Caco-2 (cell line): ENCODE measurements around the gene JSRP1. TPM values are rescaled to one million over a fixed set of nuclear protein-coding genes. Genes with fewer than 3 reads are reported as not detected.
A peak's percentile ranks its signal among the peaks of the same experiment; 100 is the strongest.

Experiments
- BruUV-seq: library from RNA; stranded (reverse); fragments of 400-500 nt; replicated peaks from 2 replicates; lab custom pipeline; 2021; lab: Mats Ljungman, UMichigan
- CTCF ChIA-PET: fragments of 300-600 bp; sonication (Branson Sonifier 250); formaldehyde crosslinking; loops from one replicate; lab custom pipeline; 2022; ENCODE audit warnings: antibody characterized with exemption; lab: Charles Lee
- POLR2A ChIA-PET: fragments of 300-600 bp; sonication (Branson Sonifier 250); formaldehyde crosslinking; loops from one replicate; lab custom pipeline; 2022; ENCODE audit warnings: antibody characterized with exemption; lab: Charles Lee
- DNase-seq, 2 experiments: peaks; one replicate each; pipeline versions ENCODE4 v3.0.0 to v3.0.0-alpha.2; 2020 to 2022
- H3K27me3 ChIP-seq: replicated peaks from 2 replicates; pipeline ENCODE4 v1.6.0; 2011; ENCODE audit warnings: low read length; ENCODE audit not compliant: control insufficient read depth, insufficient read depth
- H3K36me3 ChIP-seq: 2 replicates; pipeline ENCODE4 v1.5.1; 2011; ENCODE audit warnings: low read length; ENCODE audit not compliant: control insufficient read depth, insufficient read depth
- H3K4me1 ChIP-seq: fragments of 250-450 bp; sonication (Bioruptor Pico); 2 replicates; pipeline ENCODE4 v1.5.1; 2020; ENCODE audit warnings: mild to moderate bottlenecking
- H3K4me3 ChIP-seq: 2 replicates; pipeline ENCODE4 v1.5.1; 2011; ENCODE audit warnings: low read depth, mild to moderate bottlenecking, control low read depth, low read length
- H3K9me3 ChIP-seq: fragments of 250-450 bp; sonication (Bioruptor Pico); 2 replicates; pipeline ENCODE4 v1.5.1; 2020; ENCODE audit warnings: mild to moderate bottlenecking, moderate library complexity
- H3K27ac Mint-ChIP-seq: one replicate; pipeline ENCODE4 v1.8.0; 2022; ENCODE audit warnings: mixed read lengths; ENCODE audit not compliant: unreplicated experiment
- H3K27me3 Mint-ChIP-seq: one replicate; pipeline ENCODE4 v1.8.0; 2022; ENCODE audit warnings: mixed read lengths; ENCODE audit not compliant: insufficient read depth, unreplicated experiment
- H3K36me3 Mint-ChIP-seq: one replicate; pipeline ENCODE4 v1.8.0; 2022; ENCODE audit warnings: mild to moderate bottlenecking, mixed read lengths; ENCODE audit not compliant: insufficient read depth, unreplicated experiment
- H3K4me1 Mint-ChIP-seq: one replicate; pipeline ENCODE4 v1.8.0; 2022; ENCODE audit warnings: low read depth, mixed read lengths; ENCODE audit not compliant: unreplicated experiment
- H3K4me3 Mint-ChIP-seq: one replicate; pipeline ENCODE4 v1.8.0; 2022; ENCODE audit warnings: mild to moderate bottlenecking, moderate library complexity, mixed read lengths; ENCODE audit not compliant: unreplicated experiment
- H3K9me3 Mint-ChIP-seq: one replicate; pipeline ENCODE4 v1.8.0; 2022; ENCODE audit warnings: mixed read lengths; ENCODE audit not compliant: unreplicated experiment
- intact Hi-C: fragments of 100-400 bp; cut with micrococcal nuclease; formaldehyde crosslinking; loops from one replicate; pipeline ENCODE4 v1.10.0; 2022; ENCODE audit not compliant: unreplicated experiment
- total RNA-seq: library from RNA; stranded (reverse); gene quantifications from 2 replicates; pipeline ENCODE4 v1.2.3, GENCODE V29; 2022
- TF ChIP-seq, protein P1 (sequence below), 2 experiments: fragments of 200-600 bp in 1 of 2; IDR thresholded peaks; 1 replicate in 1 of 2; 2 replicates in 1 of 2; pipeline versions ENCODE4 v1.5.1 to v1.8.0; 2011 to 2022; ENCODE audit warnings: antibody characterized with exemption in 1 of 2, control low read depth in 1 of 2, inconsistent platforms in 1 of 2, low read depth in 1 of 2, low read length in 1 of 2, mild to moderate bottlenecking in 1 of 2, moderate library complexity in 1 of 2; ENCODE audit not compliant: insufficient read depth in 1 of 2, severe bottlenecking in 1 of 2, unreplicated experiment in 1 of 2

JSRP1 gene
- total RNA-seq, 1 experiment from 2014 or later: not detected

DNA sequence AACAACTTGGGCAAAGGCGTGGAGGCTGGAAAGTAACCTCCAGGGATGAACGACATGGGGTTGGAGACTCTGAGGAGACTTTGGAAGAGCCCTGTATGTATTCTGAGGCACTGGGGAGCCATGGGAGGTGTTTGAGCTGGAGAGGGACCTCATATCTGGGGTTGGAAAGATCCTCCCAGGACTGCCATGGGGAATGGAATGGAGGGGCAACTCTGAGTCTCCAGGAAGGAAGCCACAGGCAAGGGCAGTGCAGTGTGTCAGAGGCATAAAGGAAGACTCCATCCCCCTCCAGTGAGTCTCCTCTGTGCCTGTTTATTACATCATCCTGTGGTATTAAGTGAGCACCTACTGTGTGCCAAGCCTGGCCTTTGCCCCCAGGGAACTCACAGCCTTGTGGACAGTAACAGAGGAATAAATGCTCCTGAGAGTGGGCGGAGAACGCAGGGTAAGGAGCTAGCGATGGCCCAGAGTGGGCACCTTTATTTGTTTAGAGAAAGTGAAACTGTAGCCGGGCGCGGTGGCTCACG, 18.0 kb upstream of the JSRP1 start:
- Mint-ChIP-seq H3K27ac (peak overlapping the region; percentile 85), H3K36me3 (peaks cover 92% of the 10 kb centered on the region)
- POLR2A ChIA-PET: interaction anchor here (0.6 kb wide), 3 partner anchors 19 to 154 kb away, joined by 4 to 5 read pairs (median 4); no protein-coding TSS in a partner anchor

GRCh38 chr19:2273356-2274184, 17.4 kb upstream of the JSRP1 start:
- Mint-ChIP-seq H3K36me3 (peaks cover 89% of the 10 kb centered on the region), H3K27me3 (no peaks in the 10 kb centered on the region), H3K9me3 (no peaks in the 10 kb centered on the region), H3K4me1 (no peaks in the 10 kb centered on the region), H3K4me3 (no peak overlapping the region), H3K27ac (peak overlapping the region; percentile 85)
- H3K4me3 ChIP-seq: no peak overlapping the region
- peaks cover 12% of the 10 kb centered on the region for H3K4me1 ChIP-seq
- intact Hi-C loops: no loop called here
- H3K9me3 ChIP-seq: no peaks in the 10 kb centered on the region
- DNase-seq: peak in 1 of 2 experiments; percentile 52
- no TSS peak for BruUV-seq
- ChIA-PET CTCF (no interaction called here), POLR2A (no interaction called here)
- TF ChIP-seq, protein P1, sequence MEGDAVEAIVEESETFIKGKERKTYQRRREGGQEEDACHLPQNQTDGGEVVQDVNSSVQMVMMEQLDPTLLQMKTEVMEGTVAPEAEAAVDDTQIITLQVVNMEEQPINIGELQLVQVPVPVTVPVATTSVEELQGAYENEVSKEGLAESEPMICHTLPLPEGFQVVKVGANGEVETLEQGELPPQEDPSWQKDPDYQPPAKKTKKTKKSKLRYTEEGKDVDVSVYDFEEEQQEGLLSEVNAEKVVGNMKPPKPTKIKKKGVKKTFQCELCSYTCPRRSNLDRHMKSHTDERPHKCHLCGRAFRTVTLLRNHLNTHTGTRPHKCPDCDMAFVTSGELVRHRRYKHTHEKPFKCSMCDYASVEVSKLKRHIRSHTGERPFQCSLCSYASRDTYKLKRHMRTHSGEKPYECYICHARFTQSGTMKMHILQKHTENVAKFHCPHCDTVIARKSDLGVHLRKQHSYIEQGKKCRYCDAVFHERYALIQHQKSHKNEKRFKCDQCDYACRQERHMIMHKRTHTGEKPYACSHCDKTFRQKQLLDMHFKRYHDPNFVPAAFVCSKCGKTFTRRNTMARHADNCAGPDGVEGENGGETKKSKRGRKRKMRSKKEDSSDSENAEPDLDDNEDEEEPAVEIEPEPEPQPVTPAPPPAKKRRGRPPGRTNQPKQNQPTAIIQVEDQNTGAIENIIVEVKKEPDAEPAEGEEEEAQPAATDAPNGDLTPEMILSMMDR (IDR thresholded peaks at IDR 0.05; ENCODE audit: insufficient read depth in 1 of 2, low read depth in 1 of 2, low read length in 1 of 2, severe bottlenecking in 1 of 2, unreplicated experiment in 1 of 2): peak; percentile 48 to 55
- H3K36me3 ChIP-seq: peaks cover 5% of the 10 kb centered on the region
- no peaks in the 10 kb centered on the region for H3K27me3 ChIP-seq

More for the DNA sequence above, 18.0 kb upstream of the JSRP1 start:
- peaks cover 5% of the 10 kb centered on the region for H3K36me3 ChIP-seq
- BruUV-seq: no TSS peak
- DNase-seq: no peak
- H3K27me3 ChIP-seq: no peaks in the 10 kb centered on the region
- H3K27me3 Mint-ChIP-seq: no peaks in the 10 kb centered on the region
- H3K9me3 Mint-ChIP-seq: no peaks in the 10 kb centered on the region
- H3K4me3 ChIP-seq: no peak overlapping the region
- TF ChIP-seq, protein P1 (IDR thresholded peaks at IDR 0.05; ENCODE audit: insufficient read depth in 1 of 2, low read depth in 1 of 2, low read length in 1 of 2, severe bottlenecking in 1 of 2, unreplicated experiment in 1 of 2): no peak
- CTCF ChIA-PET: interaction anchor here (0.6 to 0.7 kb wide), 2 partner anchors 15 to 33 kb away, joined by 3 to 8 read pairs; no protein-coding TSS in a partner anchor
- no peaks in the 10 kb centered on the region for H3K9me3 ChIP-seq
- intact Hi-C loops: no loop called here
- H3K4me1 ChIP-seq: peaks cover 14% of the 10 kb centered on the region
- H3K4me3 Mint-ChIP-seq: no peak overlapping the region
- no peaks in the 10 kb centered on the region for H3K4me1 Mint-ChIP-seq

- ChIA-PET POLR2A (interaction anchor here (0.5 kb wide), 1 partner anchor 119 kb away, joined by 3 read pairs; no protein-coding TSS in a partner anchor), CTCF (no interaction called here)
- H3K27me3 Mint-ChIP-seq: no peaks in the 10 kb centered on the region
- no peaks in the 10 kb centered on the region for H3K4me1 Mint-ChIP-seq
- H3K27me3 ChIP-seq: no peaks in the 10 kb centered on the region
- peaks cover 71% of the 10 kb centered on the region for H3K36me3 Mint-ChIP-seq
- TF ChIP-seq, protein P1 (IDR thresholded peaks at IDR 0.05; ENCODE audit: insufficient read depth in 1 of 2, low read depth in 1 of 2, low read length in 1 of 2, severe bottlenecking in 1 of 2, unreplicated experiment in 1 of 2): no peak
- no peaks in the 10 kb centered on the region for H3K9me3 Mint-ChIP-seq
- no peak for DNase-seq
- peaks cover 5% of the 10 kb centered on the region for H3K36me3 ChIP-seq
- H3K4me3 Mint-ChIP-seq: peak overlapping the region; percentile 82
- peak overlapping the region; percentile 93 for H3K27ac Mint-ChIP-seq
- no peaks in the 10 kb centered on the region for H3K9me3 ChIP-seq
- H3K4me1 ChIP-seq: peaks cover 7% of the 10 kb centered on the region; the same call in 1 of the 2 replicates
- BruUV-seq: no TSS peak
- H3K4me3 ChIP-seq: peak overlapping the region; percentile 99
- intact Hi-C loops: no loop called here
These were observed 15.3 kb upstream of the JSRP1 start for GRCh38 chr19:2271234-2272103.
